Central memory CD4-positive, alpha-beta T cell (primary cell): ENCODE data around the gene PRSS50.
"Not testable (repeated sequence)": the region's sequence is repeated elsewhere in the genome, so short reads cannot be mapped to it uniquely, and the experiment has no call there.

Source experiments
- DNase-seq: peaks from one replicate; pipeline ENCODE4 v3.0.0; 2022

Gene PRSS50

GRCh38 chr3:46706771-46707582, 10.7 kb downstream of the PRSS50 start:
- no peak for DNase-seq

GRCh38 chr3:46705751-46706552, 11.7 kb downstream of the PRSS50 start:
- DNase-seq, result no peak

- DNase-seq, result peak; percentile 59
Observed at GRCh38 chr3:46705022-46705530, 12.6 kb downstream of the PRSS50 start.

GRCh38 chr3:46704346-46704745, 13.3 kb downstream of the PRSS50 start:
- not testable (repeated sequence) for DNase-seq

- DNase-seq, result no peak
Observed at GRCh38 chr3:46703013-46703520, 14.6 kb downstream of the PRSS50 start.

- DNase-seq, result no peak
Observed at GRCh38 chr3:46702246-46703012, 15.2 kb downstream of the PRSS50 start.

GRCh38 chr3:46701181-46701939, 16.3 kb downstream of the PRSS50 start, which contains the start of gene TMIE:
Gene TMIE, plus strand, starts transcription at chr3:46701392. Its CDS starts 96 bp downstream, at chr3:46701488.
- DNase-seq, result no peak

GRCh38 chr3:46700772-46701171, 16.9 kb downstream of the PRSS50 start:
- DNase-seq, result no peak

GRCh38 chr3:46699676-46700523, 17.8 kb downstream of the PRSS50 start:
- DNase-seq, result no peak

GRCh38 chr3:46695962-46696894, 21.4 kb downstream of the PRSS50 start:
- no peak for DNase-seq

- DNase-seq, result peak; percentile 40
Observed at GRCh38 chr3:46695177-46695961, 22.3 kb downstream of the PRSS50 start.

- DNase-seq, result no peak
Observed at GRCh38 chr3:46694520-46694919, 23.1 kb downstream of the PRSS50 start.

GRCh38 chr3:46693892-46694226, 23.8 kb downstream of the PRSS50 start:
- DNase-seq, result peak; percentile 44

GRCh38 chr3:46693038-46693891, 24.4 kb downstream of the PRSS50 start, which contains the start of gene ALS2CL:
Gene ALS2CL, minus strand, starts transcription at chr3:46693679. Its CDS starts 4,239 bp downstream, at chr3:46689440.
- DNase-seq, result peak; percentile 68

GRCh38 chr3:46692566-46692990, 25.1 kb downstream of the PRSS50 start:
- DNase-seq, result no peak

- DNase-seq, result no peak
Observed at GRCh38 chr3:46690798-46691197, 26.9 kb downstream of the PRSS50 start.

- DNase-seq, result no peak
Observed at GRCh38 chr3:46685446-46685845, 32.2 kb downstream of the PRSS50 start.

GRCh38 chr3:46684891-46685290, 32.8 kb downstream of the PRSS50 start:
- DNase-seq, result no peak
